SK-N-SH (cell line): ENCODE measurements around the gene TIA1.
"Not testable (repeated sequence)": the region's sequence is repeated elsewhere in the genome, so short reads cannot be mapped to it uniquely, and the experiment has no call there.

Experiments
- CTCF ChIP-seq: fragments of 200-600 bp; sonication (generic); IDR thresholded peaks from 2 replicates; pipeline ENCODE4 v1.6.1; 2017; ENCODE audit warnings: antibody characterized with exemption, mild to moderate bottlenecking, moderate library complexity
- EZH2phosphoT487 ChIP-seq: fragments of 200-600 bp; sonication (generic); IDR thresholded peaks from 2 replicates; pipeline ENCODE4 v1.6.1; 2017; ENCODE audit warnings: low read depth, mixed run types, mild to moderate bottlenecking, antibody characterized with exemption, moderate library complexity, borderline replicate concordance
- RXRA ChIP-seq: IDR thresholded peaks from 2 replicates; pipeline ENCODE4 v1.4.0; 2012; ENCODE audit warnings: low read depth, mild to moderate bottlenecking, borderline replicate concordance

GRCh38 chr2:70269422-70270302, 21.2 kb upstream of the TIA1 start:
- TF ChIP-seq EZH2phosphoT487, CTCF, RXRA: not testable (repeated sequence)
